DND-41 (cell line): Measurements from ENCODE around the gene PCAT6.

Experiments
- CTCF ChIP-seq: IDR thresholded peaks from 2 replicates; pipeline ENCODE4 v1.5.1; 2012; ENCODE audit warnings: borderline replicate concordance, low read length, moderate library complexity, mild to moderate bottlenecking; ENCODE audit not compliant: poor library complexity, severe bottlenecking; ENCODE audit errors: extremely low read depth
- EZH2 ChIP-seq: IDR thresholded peaks from 3 replicates; pipeline ENCODE4 v1.6.1; 2012; ENCODE audit warnings: borderline replicate concordance, low read depth, mild to moderate bottlenecking, moderate library complexity, low read length, inconsistent platforms; ENCODE audit not compliant: severe bottlenecking

GRCh38 chr1:202762019-202762418 lies 48.7 kb upstream of the PCAT6 start:
- no peak for TF ChIP-seq CTCF
- TF ChIP-seq EZH2: no peak
